Measurements from ENCODE around the gene GFPT2.

- TF ChIP-seq YY1 (IDR thresholded peaks at IDR 0.05; ENCODE audit: insufficient read depth, insufficient read length) = no peak
- TF ChIP-seq ZNF274 (IDR thresholded peaks at IDR 0.05; ENCODE audit: low read depth, low read length) = no peak
Measured at GRCh38 chr5:180391276-180391675, 38.1 kb upstream of the GFPT2 start.

All from NT2/D1 (cell line).